ENCODE measurements around the gene CDKAL1. TPM values are rescaled to one million over a fixed set of nuclear protein-coding genes. Genes with fewer than 3 reads are reported as not detected.

CDKAL1 gene
- total and polyA plus RNA-seq, 2 donors (not counting 3 experiments of a cell fraction or from before 2014, with no cell fraction given), result 6.1 to 20.5 TPM

- no peaks in the 10 kb centered on the region for H4K20me1 ChIP-seq (replicated peaks; ENCODE audit: control insufficient read depth, extremely low read depth, insufficient read depth, low read length)
- FAIRE-seq (no peak), DNase-seq (ENCODE audit: low read depth, low spot score) (no peak)
- H3K27ac ChIP-seq (ENCODE audit: insufficient read depth, low read depth, low read length), result no peak overlapping the region
- H3K4me3 ChIP-seq (replicated peaks in 1 of 3; ENCODE audit: insufficient read depth in 1 of 3, low read depth in 1 of 3, low read length in 3 of 3), result no peak overlapping the region
- H3K4me2 ChIP-seq (ENCODE audit: insufficient read depth, low read length), result no peak overlapping the region
- no TSS peak for BruUV-seq (replicated peaks)
- no peaks in the 10 kb centered on the region for H3K9me1 ChIP-seq (replicated peaks; ENCODE audit: control insufficient read depth, extremely low read depth, insufficient read depth, low read length)
- H3K27me3 ChIP-seq (ENCODE audit: control insufficient read depth in 2 of 2, insufficient read depth in 2 of 2, low read length in 2 of 2), result no peaks in the 10 kb centered on the region
- H3K4me1 ChIP-seq (ENCODE audit: control insufficient read depth, extremely low read depth, insufficient read depth, low read length), result no peaks in the 10 kb centered on the region
- H3K79me2 ChIP-seq (ENCODE audit: control insufficient read depth, insufficient read depth, low read length), result no peaks in the 10 kb centered on the region
- no peaks in the 10 kb centered on the region for H3K36me3 ChIP-seq (ENCODE audit: control insufficient read depth in 2 of 2, extremely low read depth in 1 of 2, insufficient read depth in 2 of 2, low read length in 2 of 2)
- intact Hi-C loops (cut with micrococcal nuclease), result no loop called here
- H3K9me3 ChIP-seq (replicated peaks; ENCODE audit: control insufficient read depth, insufficient read depth, low read length), result no peaks in the 10 kb centered on the region
- ChIA-PET POLR2A (no interaction called here), CTCF (interaction anchor here (1.3 kb wide), 1 partner anchor 19 kb away, joined by 3 read pairs; no protein-coding TSS in a partner anchor)
- no peak overlapping the region for H2AFZ ChIP-seq (ENCODE audit: low read depth, low read length)
- dilution Hi-C loops (cut with MboI; ENCODE audit: extremely low pct_ligation_motif_present, low sequenced_read_pairs), result no loop called here
- H3K9ac ChIP-seq (replicated peaks; ENCODE audit: extremely low read depth, insufficient read depth, low read length), result no peak overlapping the region
- TF ChIP-seq MYC (IDR thresholded peaks at IDR 0.05; ENCODE audit: low read depth, low read length) (no peak), EZH2 (IDR thresholded peaks at IDR 0.05; ENCODE audit: borderline replicate concordance, low read depth, low read length, severe bottlenecking) (no peak), CTCF (IDR thresholded peaks at IDR 0.05; ENCODE audit: extremely low read depth in 1 of 2, insufficient read depth in 1 of 2, low read depth in 1 of 2, low read length in 2 of 2) (no peak), GATA2 (IDR thresholded peaks at IDR 0.05; ENCODE audit: insufficient read depth, insufficient read length, low read depth, low read length) (no peak)
- TF ChIP-seq, protein P1, sequence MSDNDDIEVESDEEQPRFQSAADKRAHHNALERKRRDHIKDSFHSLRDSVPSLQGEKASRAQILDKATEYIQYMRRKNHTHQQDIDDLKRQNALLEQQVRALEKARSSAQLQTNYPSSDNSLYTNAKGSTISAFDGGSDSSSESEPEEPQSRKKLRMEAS (IDR thresholded peaks at IDR 0.05; ENCODE audit: insufficient read depth, insufficient read length), result no peak
These were observed 25.0 kb upstream of the CDKAL1 start for GRCh38 chr6:20509212-20509611.

- intact Hi-C loops (cut with micrococcal nuclease) (no loop called here), dilution Hi-C loops (cut with MboI; ENCODE audit: extremely low pct_ligation_motif_present, low sequenced_read_pairs) (no loop called here)
- H3K4me2 ChIP-seq (ENCODE audit: insufficient read depth, low read length), result no peak overlapping the region
- CTCF ChIA-PET, result interaction anchor here (0.8 to 1.8 kb wide), 4 partner anchors 16 to 386 kb away, joined by 3 to 7 read pairs (median 3); no protein-coding TSS in a partner anchor
- H3K27me3 ChIP-seq (ENCODE audit: control insufficient read depth in 2 of 2, insufficient read depth in 2 of 2, low read length in 2 of 2), result no peaks in the 10 kb centered on the region
- no peaks in the 10 kb centered on the region for H4K20me1 ChIP-seq (replicated peaks; ENCODE audit: control insufficient read depth, extremely low read depth, insufficient read depth, low read length)
- no peaks in the 10 kb centered on the region for H3K4me1 ChIP-seq (ENCODE audit: control insufficient read depth, extremely low read depth, insufficient read depth, low read length)
- no peaks in the 10 kb centered on the region for H3K36me3 ChIP-seq (ENCODE audit: control insufficient read depth in 2 of 2, extremely low read depth in 1 of 2, insufficient read depth in 2 of 2, low read length in 2 of 2)
- BruUV-seq (replicated peaks), result no TSS peak
- no peak overlapping the region for H3K27ac ChIP-seq (ENCODE audit: insufficient read depth, low read depth, low read length)
- POLR2A ChIA-PET, result no interaction called here
- H3K9me1 ChIP-seq (replicated peaks; ENCODE audit: control insufficient read depth, extremely low read depth, insufficient read depth, low read length), result no peaks in the 10 kb centered on the region
- FAIRE-seq (no peak), DNase-seq (ENCODE audit: low read depth, low spot score) (no peak)
- no peak overlapping the region for H2AFZ ChIP-seq (ENCODE audit: low read depth, low read length)
- H3K9ac ChIP-seq (replicated peaks; ENCODE audit: extremely low read depth, insufficient read depth, low read length), result no peak overlapping the region
- H3K4me3 ChIP-seq (replicated peaks in 1 of 3; ENCODE audit: insufficient read depth in 1 of 3, low read depth in 1 of 3, low read length in 3 of 3), result no peak overlapping the region
- TF ChIP-seq CTCF (IDR thresholded peaks at IDR 0.05; ENCODE audit: extremely low read depth in 1 of 2, insufficient read depth in 1 of 2, low read depth in 1 of 2, low read length in 2 of 2), result no peak
- TF ChIP-seq, protein P1 (IDR thresholded peaks at IDR 0.05; ENCODE audit: insufficient read depth, insufficient read length), result no peak
- TF ChIP-seq MYC (IDR thresholded peaks at IDR 0.05; ENCODE audit: low read depth, low read length), result no peak
- no peak for TF ChIP-seq EZH2 (IDR thresholded peaks at IDR 0.05; ENCODE audit: borderline replicate concordance, low read depth, low read length, severe bottlenecking)
- TF ChIP-seq POLR2AphosphoS5 (IDR thresholded peaks at IDR 0.05; ENCODE audit: insufficient read depth, low read depth, low read length), result no peak
- no peak for TF ChIP-seq FOS (IDR thresholded peaks at IDR 0.05; ENCODE audit: borderline replicate concordance, insufficient read depth, low read length)
- TF ChIP-seq JUN (IDR thresholded peaks at IDR 0.05; ENCODE audit: borderline replicate concordance, insufficient read depth, insufficient read length, low read depth), result no peak
- TF ChIP-seq POLR2A (IDR thresholded peaks at IDR 0.05; ENCODE audit: low read depth, low read length), result no peak
- TF ChIP-seq GATA2 (IDR thresholded peaks at IDR 0.05; ENCODE audit: insufficient read depth, insufficient read length, low read depth, low read length), result no peak
- no peaks in the 10 kb centered on the region for H3K9me3 ChIP-seq (replicated peaks; ENCODE audit: control insufficient read depth, insufficient read depth, low read length)
- no peaks in the 10 kb centered on the region for H3K79me2 ChIP-seq (ENCODE audit: control insufficient read depth, insufficient read depth, low read length)
These were observed 22.4 kb upstream of the CDKAL1 start for GRCh38 chr6:20511852-20512251.
